GM23248 (cell line): ENCODE measurements around the gene REPS2. TPM values are rescaled to one million over a fixed set of nuclear protein-coding genes. Genes with fewer than 3 reads are reported as not detected.
A peak's percentile ranks its signal among the peaks of the same experiment; 100 is the strongest.

ENCODE experiments used
- DNase-seq: peaks from one replicate; pipeline ENCODE4 v3.0.0-alpha.2; 2015
- H2AFZ ChIP-seq: fragments of 200-600 bp; sonication (generic); 2 replicates; pipeline ENCODE4 v1.6.1; 2016; ENCODE audit warnings: antibody characterized with exemption
- H3F3A ChIP-seq: fragments of 200-600 bp; sonication (generic); 2 replicates; pipeline ENCODE4 v1.6.1; 2016; ENCODE audit warnings: mild to moderate bottlenecking, antibody characterized with exemption, mixed run types; ENCODE audit not compliant: insufficient read depth
- H3K27ac ChIP-seq: fragments of 200-600 bp; sonication (generic); 2 replicates; pipeline ENCODE4 v1.5.1; 2016; ENCODE audit warnings: mild to moderate bottlenecking
- H3K27me3 ChIP-seq: fragments of 200-600 bp; sonication (generic); replicated peaks from 2 replicates; pipeline ENCODE4 v1.6.1; 2016; ENCODE audit warnings: mild to moderate bottlenecking; ENCODE audit not compliant: insufficient read depth
- H3K36me3 ChIP-seq: fragments of 200-600 bp; sonication (generic); 2 replicates; pipeline ENCODE4 v1.6.1; 2016; ENCODE audit warnings: low read depth, mild to moderate bottlenecking
- H3K4me1 ChIP-seq: fragments of 200-600 bp; sonication (generic); 2 replicates; pipeline ENCODE4 v1.6.1; 2016; ENCODE audit warnings: mild to moderate bottlenecking; ENCODE audit not compliant: insufficient read depth
- H3K4me2 ChIP-seq: fragments of 200-600 bp; sonication (generic); one replicate; pipeline ENCODE4 v1.6.1; 2016; ENCODE audit warnings: mild to moderate bottlenecking; ENCODE audit not compliant: unreplicated experiment
- H3K4me3 ChIP-seq: fragments of 200-600 bp; sonication (generic); 2 replicates; pipeline ENCODE4 v1.5.1; 2016; ENCODE audit warnings: mild to moderate bottlenecking
- H3K79me2 ChIP-seq: fragments of 200-600 bp; sonication (generic); 2 replicates; pipeline ENCODE4 v1.6.1; 2016; ENCODE audit warnings: mild to moderate bottlenecking; ENCODE audit not compliant: insufficient read depth
- H3K9ac ChIP-seq: fragments of 200-600 bp; sonication (generic); 2 replicates; pipeline ENCODE4 v1.6.1; 2016; ENCODE audit warnings: mild to moderate bottlenecking
- H3K9me2 ChIP-seq: fragments of 200-600 bp; sonication (generic); 2 replicates; pipeline ENCODE4 v1.6.1; 2016; ENCODE audit warnings: mixed run types, mild to moderate bottlenecking, moderate library complexity; ENCODE audit not compliant: insufficient read depth
- H3K9me3 ChIP-seq: fragments of 200-600 bp; sonication (generic); one replicate; pipeline ENCODE4 v1.6.1; 2017; ENCODE audit warnings: low read depth
- H4K20me1 ChIP-seq: fragments of 200-600 bp; sonication (generic); 2 replicates; pipeline ENCODE4 v1.6.0; 2016; ENCODE audit not compliant: insufficient read depth
- EZH2 ChIP-seq: fragments of 200-600 bp; sonication (generic); IDR thresholded peaks from 2 replicates; pipeline ENCODE4 v1.6.1; 2018; ENCODE audit warnings: antibody characterized with exemption, mild to moderate bottlenecking; ENCODE audit not compliant: insufficient read depth, poor library complexity, severe bottlenecking
- EZH2phosphoT487 ChIP-seq: fragments of 200-600 bp; sonication (generic); IDR thresholded peaks from 2 replicates; pipeline ENCODE4 v1.6.1; 2018; ENCODE audit warnings: antibody characterized with exemption, moderate library complexity, mild to moderate bottlenecking, low read depth; ENCODE audit not compliant: insufficient read depth
- WGBS, 2 experiments: methylation state at CpG; one replicate each; pipeline ENCODE4 v1.1.6; 2015 to 2017; ENCODE audit warnings: low lambda C conversion rate in 2 of 2, low coverage in 1 of 2; ENCODE audit errors: missing lambda C conversion rate in 2 of 2; 5-methylcytosine and 5-hydroxymethylcytosine counted together
- in situ Hi-C: fragments of 300-500 bp; cut with MboI; formaldehyde crosslinking; loops from 2 replicates; pipeline ENCODE4 v1.15.0; 2020
- polyA plus RNA-seq: library from polyadenylated mRNA; unstranded; fragments of >200 nt; fragmentation: Nextera tagmentation; extraction: Ambion mirVana; gene quantifications from 2 replicates; pipeline ENCODE4 v1.2.1, GENCODE V29; 2016
- total RNA-seq: library from RNA; depleted of rRNA; stranded (reverse); fragments of >200 nt; shearing (Covaris generic); gene quantifications from 2 replicates; pipeline ENCODE4 v1.2.3, GENCODE V29; 2014

The REPS2 gene
- total and polyA plus RNA-seq, 2 experiments from 2014 or later, result 0.03 to 0.11 TPM

- no peaks in the 10 kb centered on the region for H3K9me2 ChIP-seq
- no peak overlapping the region for H3K9ac ChIP-seq
- 11 to 16% methylated on average over 3 of the region's 3 CpGs for WGBS, 2 experiments
- H3F3A ChIP-seq, result no peaks in the 10 kb centered on the region
- DNase-seq, result no peak
- H4K20me1 ChIP-seq, result no peaks in the 10 kb centered on the region
- H3K4me3 ChIP-seq, result no peak overlapping the region
- in situ Hi-C loops, result no loop called here
- H3K27ac ChIP-seq, result no peak overlapping the region
- no peak for TF ChIP-seq EZH2phosphoT487
- no peak for TF ChIP-seq EZH2
- no peaks in the 10 kb centered on the region for H3K9me3 ChIP-seq
- H3K27me3 ChIP-seq, result no peaks in the 10 kb centered on the region
- H2AFZ ChIP-seq, result no peak overlapping the region
- no peaks in the 10 kb centered on the region for H3K36me3 ChIP-seq
- H3K4me2 ChIP-seq, result no peak overlapping the region
- H3K4me1 ChIP-seq, result no peaks in the 10 kb centered on the region; the same call in 1 of the 2 replicates
- H3K79me2 ChIP-seq, result no peaks in the 10 kb centered on the region
Measured at GRCh38 chrX:17030580-17031270, 84.3 kb downstream of the REPS2 start.

GRCh38 chrX:17031827-17032226, 85.4 kb downstream of the REPS2 start:
- H3K27ac ChIP-seq, result no peak overlapping the region
- H3K79me2 ChIP-seq, result no peaks in the 10 kb centered on the region
- H3K4me2 ChIP-seq, result no peak overlapping the region
- TF ChIP-seq EZH2, result no peak
- TF ChIP-seq EZH2phosphoT487, result no peak
- no peaks in the 10 kb centered on the region for H4K20me1 ChIP-seq
- no peaks in the 10 kb centered on the region for H3F3A ChIP-seq
- no peak overlapping the region for H3K9ac ChIP-seq
- H2AFZ ChIP-seq, result no peak overlapping the region
- no peaks in the 10 kb centered on the region for H3K36me3 ChIP-seq
- H3K9me2 ChIP-seq, result no peaks in the 10 kb centered on the region
- in situ Hi-C loops, result no loop called here
- H3K27me3 ChIP-seq, result no peaks in the 10 kb centered on the region
- H3K4me3 ChIP-seq, result no peak overlapping the region
- no peak for DNase-seq
- no peaks in the 10 kb centered on the region; the same call in 1 of the 2 replicates for H3K4me1 ChIP-seq
- no peaks in the 10 kb centered on the region for H3K9me3 ChIP-seq

- no peaks in the 10 kb centered on the region for H3K9me3 ChIP-seq
- in situ Hi-C loops, result no loop called here
- H3K36me3 ChIP-seq, result no peaks in the 10 kb centered on the region
- no peaks in the 10 kb centered on the region for H3K27me3 ChIP-seq
- no peak for TF ChIP-seq EZH2phosphoT487
- TF ChIP-seq EZH2, result no peak
- H3K9ac ChIP-seq, result no peak overlapping the region
- H4K20me1 ChIP-seq, result no peaks in the 10 kb centered on the region
- H3K79me2 ChIP-seq, result no peaks in the 10 kb centered on the region
- no peak overlapping the region for H3K4me2 ChIP-seq
- no peak overlapping the region for H3K4me3 ChIP-seq
- WGBS, 2 experiments, result 2 to 5% methylated on average over 4 of the region's 4 CpGs
- H2AFZ ChIP-seq, result no peak overlapping the region
- H3K9me2 ChIP-seq, result no peaks in the 10 kb centered on the region
- H3F3A ChIP-seq, result no peaks in the 10 kb centered on the region
- peak overlapping the region; percentile 27; the same call in 1 of the 2 replicates for H3K27ac ChIP-seq
- H3K4me1 ChIP-seq, result no peaks in the 10 kb centered on the region; the same call in 1 of the 2 replicates
- DNase-seq, result peak; percentile 59
Measured at GRCh38 chrX:17032351-17032750, 85.9 kb downstream of the REPS2 start.

GRCh38 chrX:17033225-17033624, 86.8 kb downstream of the REPS2 start:
- Histone ChIP-seq H3K4me3 (no peak overlapping the region), H4K20me1 (no peaks in the 10 kb centered on the region), H2AFZ (no peak overlapping the region), H3F3A (no peaks in the 10 kb centered on the region), H3K4me2 (no peak overlapping the region), H3K36me3 (no peaks in the 10 kb centered on the region), H3K9me3 (no peaks in the 10 kb centered on the region), H3K79me2 (no peaks in the 10 kb centered on the region), H3K4me1 (no peaks in the 10 kb centered on the region; the same call in 1 of the 2 replicates), H3K9ac (no peak overlapping the region), H3K27ac (no peak overlapping the region), H3K27me3 (no peaks in the 10 kb centered on the region), H3K9me2 (no peaks in the 10 kb centered on the region)
- no peak for DNase-seq
- in situ Hi-C loops, result no loop called here
- TF ChIP-seq EZH2phosphoT487 (no peak), EZH2 (no peak)

GRCh38 chrX:17035111-17035510, 88.7 kb downstream of the REPS2 start:
- in situ Hi-C loops, result no loop called here
- no peaks in the 10 kb centered on the region for H4K20me1 ChIP-seq
- TF ChIP-seq EZH2, result no peak
- TF ChIP-seq EZH2phosphoT487, result no peak
- H3F3A ChIP-seq, result no peaks in the 10 kb centered on the region
- 99 to 100% methylated on average over 1 to 3 of the region's 3 CpGs for WGBS, 2 experiments
- H3K4me3 ChIP-seq, result no peak overlapping the region
- no peaks in the 10 kb centered on the region for H3K79me2 ChIP-seq
- H2AFZ ChIP-seq, result no peak overlapping the region
- no peaks in the 10 kb centered on the region for H3K36me3 ChIP-seq
- H3K9me3 ChIP-seq, result no peaks in the 10 kb centered on the region
- DNase-seq, result no peak
- H3K27me3 ChIP-seq, result no peaks in the 10 kb centered on the region
- no peak overlapping the region for H3K4me2 ChIP-seq
- H3K4me1 ChIP-seq, result peaks cover 9% of the 10 kb centered on the region
- no peaks in the 10 kb centered on the region for H3K9me2 ChIP-seq
- no peak overlapping the region for H3K27ac ChIP-seq
- no peak overlapping the region for H3K9ac ChIP-seq
